Measurements from ENCODE around the gene SPON2.
"Not testable (repeated sequence)": the region's sequence is repeated elsewhere in the genome, so short reads cannot be mapped to it uniquely, and the experiment has no call there.

The SPON2 gene

DNA sequence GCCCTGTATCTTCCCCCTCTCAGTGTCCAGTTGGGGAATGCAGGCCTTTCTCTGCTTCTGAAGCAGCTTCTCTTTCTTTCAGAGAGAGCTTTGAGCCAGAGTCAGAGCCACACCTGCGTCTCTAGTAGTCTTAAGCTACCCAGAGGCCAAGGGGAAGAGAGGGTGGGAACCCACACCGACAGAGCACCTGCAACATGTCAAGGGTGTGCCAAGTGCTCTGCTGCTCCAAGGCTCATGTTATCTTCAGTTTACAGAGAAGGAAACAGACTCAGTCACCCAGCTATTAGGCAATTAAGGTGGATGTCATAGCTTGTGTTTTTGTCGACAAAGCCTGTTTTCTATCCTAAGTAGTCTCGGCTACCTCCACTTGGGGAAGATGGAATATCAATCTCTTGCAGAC is 36.3 kb downstream of the SPON2 start:
- no peak for DNase-seq

DNA sequence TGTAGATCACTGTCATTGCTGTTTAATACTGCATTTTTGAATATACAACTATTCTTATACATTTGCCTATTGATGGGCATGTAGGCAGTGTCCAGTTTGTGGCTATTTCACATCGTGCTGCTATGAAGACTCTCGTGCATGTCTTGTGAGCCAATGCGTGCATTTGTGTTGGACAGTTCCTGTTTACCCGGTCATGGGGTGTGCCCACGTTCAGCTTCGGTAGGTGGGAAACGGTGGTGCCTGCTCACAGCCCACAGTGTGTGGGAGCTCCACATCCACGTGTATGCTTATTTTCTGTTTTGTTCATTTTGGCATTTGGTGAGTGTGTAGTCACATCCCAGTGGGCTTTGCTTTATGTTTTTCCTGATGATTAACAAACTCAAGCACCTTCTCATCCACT is 39.4 kb downstream of the SPON2 start:
- DNase-seq, result no peak

DNA sequence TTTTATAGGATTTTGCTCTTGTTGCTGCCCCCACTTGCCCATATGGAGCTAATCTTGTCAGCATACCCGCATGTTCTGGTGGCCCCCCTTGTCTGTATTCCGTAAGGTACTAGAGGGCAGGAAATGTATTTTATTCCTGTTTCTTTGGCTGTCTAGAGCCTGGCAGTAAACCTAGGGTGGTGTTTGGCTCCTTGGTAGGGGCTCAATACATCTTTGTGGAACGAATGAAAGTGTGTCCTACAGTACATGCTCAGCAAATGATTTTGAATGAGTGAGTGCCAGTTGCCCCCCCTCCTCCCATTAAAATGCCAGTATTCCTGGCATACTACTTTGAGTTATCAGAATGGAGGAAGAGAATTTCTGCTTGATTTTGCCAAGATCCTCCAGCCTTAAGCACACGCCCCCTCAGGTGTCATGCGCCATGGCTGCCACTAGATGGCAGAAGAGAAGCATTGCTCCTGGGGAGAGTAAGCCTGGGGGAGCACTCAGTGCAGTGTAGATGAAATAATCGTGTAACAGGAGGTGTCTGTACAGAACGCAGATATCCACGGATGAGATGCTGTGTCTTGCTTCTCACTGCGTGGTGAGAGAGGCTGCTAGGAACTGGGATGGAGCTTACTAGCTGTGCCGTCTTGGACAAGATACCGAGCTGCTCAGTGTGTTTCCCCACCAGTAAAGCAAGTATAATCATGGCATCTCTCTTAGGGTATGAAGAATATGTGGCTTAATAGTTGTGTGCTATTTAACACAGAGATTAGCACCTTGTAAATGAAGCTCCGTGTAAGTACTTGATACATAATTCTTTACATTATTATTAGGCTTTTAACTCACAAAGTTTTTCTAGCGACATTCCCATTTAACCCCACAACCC is 41.8 kb downstream of the SPON2 start:
- DNase-seq, result peak; percentile 29

DNA sequence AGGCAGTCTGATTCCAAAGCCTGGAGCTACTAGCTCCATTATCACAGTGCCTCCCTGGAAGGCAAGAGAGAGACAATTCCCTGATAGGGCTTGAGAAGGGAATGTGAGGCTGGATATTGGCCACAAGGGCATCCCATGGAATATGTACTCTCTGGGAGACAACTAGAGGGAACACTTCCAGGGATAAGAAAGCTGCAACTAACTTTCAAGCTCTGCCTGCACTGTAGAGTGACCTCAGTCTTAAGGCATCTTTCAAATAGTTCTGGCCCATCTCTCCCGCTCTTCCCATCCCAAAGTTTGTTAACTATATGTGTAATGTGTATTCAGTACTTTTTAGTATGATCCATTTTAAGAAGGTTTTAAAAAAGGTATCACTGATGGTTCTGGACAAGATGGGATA is 45.9 kb downstream of the SPON2 start:
- no peak for DNase-seq

DNA sequence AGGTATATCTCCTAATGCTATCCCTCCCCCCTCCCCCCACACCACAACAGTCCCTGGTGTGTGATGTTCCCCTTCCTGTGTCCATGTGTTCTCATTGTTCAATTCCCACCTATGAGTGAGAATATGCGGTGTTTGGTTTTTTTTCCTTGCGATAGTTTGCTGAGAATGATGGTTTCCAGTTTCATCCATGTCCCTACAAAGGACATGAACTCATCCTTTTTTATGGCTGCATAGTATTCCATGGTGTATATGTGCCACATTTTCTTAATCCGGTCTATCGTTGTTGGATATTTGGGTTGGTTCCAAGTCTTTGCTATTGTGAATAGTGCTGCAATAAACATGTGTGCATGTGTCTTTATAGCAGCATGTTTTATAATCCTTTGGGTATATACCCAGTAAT is 46.9 kb downstream of the SPON2 start:
- not testable (repeated sequence) for DNase-seq

DNA sequence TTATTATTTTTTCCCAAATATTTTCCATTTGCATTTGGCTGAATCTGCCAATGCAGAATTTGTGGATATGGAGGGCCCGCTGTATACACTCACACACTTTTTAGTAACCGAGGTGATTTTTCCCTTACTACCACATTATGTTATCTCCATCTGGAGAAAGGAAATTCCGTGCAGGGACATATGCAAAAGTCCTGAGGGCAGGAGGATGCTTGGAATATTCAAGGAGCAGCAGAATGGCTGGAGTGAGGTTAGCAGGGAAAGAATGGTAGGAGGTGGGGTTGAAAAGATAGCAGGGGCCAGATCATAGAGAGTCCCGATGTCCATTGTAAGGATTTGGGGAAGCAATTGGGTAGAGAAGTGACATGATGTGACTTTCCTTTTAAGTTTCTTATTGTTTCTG is 47.6 kb downstream of the SPON2 start:
- no peak for DNase-seq

DNA sequence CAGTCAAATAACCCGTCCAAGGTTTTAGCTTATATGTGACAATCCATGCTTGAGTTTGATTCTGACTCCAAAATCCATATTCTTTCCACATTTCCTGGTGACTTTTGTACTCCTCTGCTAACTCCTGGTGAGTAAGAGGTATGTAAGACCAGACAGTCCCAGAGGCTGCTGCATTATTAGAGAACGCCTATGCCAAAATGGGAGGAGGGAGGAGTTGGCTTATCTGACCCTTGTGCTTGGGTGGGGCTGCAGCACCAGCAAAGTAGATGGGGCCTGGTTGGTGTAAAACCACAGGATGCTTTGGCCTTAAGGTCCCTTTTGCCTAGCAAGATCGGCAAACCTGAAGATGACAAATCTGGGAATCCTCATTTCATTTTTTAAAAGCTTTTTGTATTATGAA is 49.9 kb downstream of the SPON2 start:
- no peak for DNase-seq

Measured in GOT3 (cell line).